ENCODE results near the gene SMNDC1.

The SMNDC1 gene

GRCh38 chr10:110327262-110327914 lies 22.7 kb upstream of the SMNDC1 start:
- no peak for DNase-seq (ENCODE audit: low read depth)

GRCh38 chr10:110326351-110327032 lies 21.8 kb upstream of the SMNDC1 start:
- DNase-seq (ENCODE audit: low read depth): no peak

- no peak for DNase-seq (ENCODE audit: low read depth)
Observed at GRCh38 chr10:110324805-110325280, 20.1 kb upstream of the SMNDC1 start.

- no peak for DNase-seq (ENCODE audit: low read depth)
Observed at GRCh38 chr10:110324201-110324804, 19.6 kb upstream of the SMNDC1 start.

- DNase-seq (ENCODE audit: low read depth): no peak
Observed at GRCh38 chr10:110323503-110323902, 18.8 kb upstream of the SMNDC1 start.

GRCh38 chr10:110321869-110322620 lies 17.3 kb upstream of the SMNDC1 start:
- no peak for DNase-seq (ENCODE audit: low read depth)

GRCh38 chr10:110317866-110318850 lies 13.4 kb upstream of the SMNDC1 start:
- no peak for DNase-seq (ENCODE audit: low read depth)

GRCh38 chr10:110313674-110314073 lies 9.0 kb upstream of the SMNDC1 start:
- DNase-seq (ENCODE audit: low read depth): no peak

GRCh38 chr10:110312206-110312605 lies 7.5 kb upstream of the SMNDC1 start:
- DNase-seq (ENCODE audit: low read depth): no peak

GRCh38 chr10:110311357-110311949 lies 6.7 kb upstream of the SMNDC1 start:
- no peak for DNase-seq (ENCODE audit: low read depth)

GRCh38 chr10:110310741-110311140 lies 6.0 kb upstream of the SMNDC1 start:
- no peak for DNase-seq (ENCODE audit: low read depth)

GRCh38 chr10:110307805-110308204 lies 3.1 kb upstream of the SMNDC1 start:
- no peak for DNase-seq (ENCODE audit: low read depth)

- DNase-seq (ENCODE audit: low read depth): no peak
Observed at GRCh38 chr10:110306452-110306768, 1.7 kb upstream of the SMNDC1 start.

GRCh38 chr10:110305767-110306451 lies 1.2 kb upstream of the SMNDC1 start:
- DNase-seq (ENCODE audit: low read depth): no peak

- no peak for DNase-seq (ENCODE audit: low read depth)
Observed at GRCh38 chr10:110304394-110304779, 333 bp downstream of the SMNDC1 start.

- DNase-seq (ENCODE audit: low read depth): no peak
Observed at GRCh38 chr10:110303681-110304080, 1.0 kb downstream of the SMNDC1 start.

GRCh38 chr10:110300486-110300986 lies 4.2 kb downstream of the SMNDC1 start:
- no peak for DNase-seq (ENCODE audit: low read depth)

GRCh38 chr10:110296966-110297365 lies 7.8 kb downstream of the SMNDC1 start:
- no peak for DNase-seq (ENCODE audit: low read depth)

- no peak for DNase-seq (ENCODE audit: low read depth)
Observed at GRCh38 chr10:110286841-110287240, 17.9 kb downstream of the SMNDC1 start.

GRCh38 chr10:110285501-110285900 lies 19.2 kb downstream of the SMNDC1 start:
- no peak for DNase-seq (ENCODE audit: low read depth)
